GM21423 (cell line): ENCODE measurements around the gene CYP51A1.
"Not testable (repeated sequence)": the region's sequence is repeated elsewhere in the genome, so short reads cannot be mapped to it uniquely, and the experiment has no call there.

ENCODE experiments used
- ATAC-seq: cut with Tn5 transposase; IDR thresholded peaks from one replicate; pipeline ENCODE4 v1.9.1; 2021; ENCODE audit warnings: mild to moderate bottlenecking, moderate library complexity; ENCODE audit not compliant: unreplicated experiment

Gene CYP51A1

DNA sequence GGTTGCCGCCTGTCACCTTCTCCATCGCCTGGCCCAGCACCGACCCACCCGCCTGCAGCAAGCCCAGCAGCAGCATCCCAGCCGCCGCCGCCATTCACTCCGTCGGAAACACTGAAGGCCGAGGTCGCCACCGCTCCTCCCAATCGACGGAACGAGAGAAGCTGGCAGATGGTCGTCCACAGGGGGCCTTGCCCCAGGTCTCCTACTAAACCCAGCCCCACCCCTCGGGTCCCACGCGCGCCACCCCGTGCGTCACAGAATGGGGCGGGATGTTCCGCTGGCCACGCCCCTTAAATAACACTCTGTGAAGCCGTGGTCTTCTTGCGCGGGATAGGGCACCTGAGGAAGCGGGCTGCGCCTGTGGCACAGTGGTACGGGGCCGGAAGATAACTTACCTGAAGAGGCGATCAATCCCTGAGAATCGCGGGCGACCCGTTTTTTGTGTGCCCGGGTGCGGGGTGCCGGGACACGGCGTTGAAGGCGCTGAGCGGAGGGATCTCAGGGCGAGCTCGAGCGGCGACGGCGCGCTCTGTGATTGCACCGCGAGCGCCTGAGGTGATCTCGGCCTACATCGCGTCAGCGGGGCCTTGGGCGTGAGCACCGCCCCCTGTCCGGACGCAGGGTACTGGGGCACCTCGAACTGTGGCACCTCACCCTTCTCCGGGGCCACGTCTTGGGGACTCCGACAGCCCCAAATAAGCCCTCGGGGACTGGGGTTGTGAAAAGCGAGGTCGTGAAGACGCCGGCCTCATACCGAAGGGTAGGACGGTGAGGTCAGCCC is at the start of gene CYP51A1:
Gene CYP51A1 (minus strand): TSS at position 207 of the 781 bp plus-strand sequence. CDS start 113 bp downstream, at position 94.
- peak; percentile 89 for ATAC-seq

DNA sequence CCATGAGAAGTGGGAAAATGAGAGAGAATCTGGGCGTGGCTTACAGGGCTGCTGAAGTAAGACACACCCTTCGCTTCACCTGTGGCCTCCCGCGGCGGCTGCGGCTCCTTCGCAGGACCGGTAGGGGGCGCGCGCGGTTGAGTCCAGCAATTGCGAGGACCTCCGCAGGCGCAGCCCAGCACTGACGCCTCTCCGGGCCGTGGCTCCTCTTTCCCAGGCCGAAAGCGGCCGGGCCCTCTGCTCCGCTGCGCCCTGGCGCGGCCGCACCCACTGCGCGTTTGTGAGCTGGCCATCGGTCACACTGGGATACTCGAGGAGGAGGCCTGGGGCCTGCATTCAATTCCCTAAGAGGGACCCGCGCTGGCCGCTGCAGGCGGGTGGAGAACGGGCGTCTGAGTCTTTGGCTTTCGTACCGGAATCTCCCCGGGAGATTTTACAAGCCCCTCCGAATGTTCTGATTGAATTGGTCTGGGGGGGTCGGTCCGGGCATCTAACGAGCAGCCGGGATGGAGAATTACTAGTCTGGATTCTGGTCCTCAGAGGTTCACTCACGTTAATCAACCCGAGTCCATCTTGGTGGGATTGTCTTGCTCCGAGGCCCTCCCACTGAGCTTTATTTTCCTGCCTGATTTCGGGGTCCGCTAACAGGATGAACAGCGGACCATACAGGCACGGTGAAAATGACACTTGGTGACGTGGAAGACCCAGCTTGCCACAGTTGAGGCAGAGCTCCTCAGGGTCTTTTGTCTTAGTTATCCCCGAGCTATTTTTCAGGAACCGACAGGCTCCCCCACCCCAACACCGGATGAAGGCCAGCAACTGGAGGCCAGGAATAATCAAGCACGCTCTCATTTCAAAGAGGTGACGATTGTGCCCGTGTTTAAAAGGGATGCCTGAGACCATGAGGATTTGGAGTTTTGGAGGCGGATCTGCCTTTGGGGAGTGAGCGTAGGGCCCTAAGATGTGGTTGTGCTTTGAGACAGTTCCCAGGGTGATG is 44.9 kb upstream of the CYP51A1 start, which contains the start of gene LRRD1:
Gene LRRD1 (minus strand): TSS at position 215 of the 997 bp plus-strand sequence. CDS start 13,940 bp downstream, outside the sequence.
- peak; percentile 100 for ATAC-seq

DNA sequence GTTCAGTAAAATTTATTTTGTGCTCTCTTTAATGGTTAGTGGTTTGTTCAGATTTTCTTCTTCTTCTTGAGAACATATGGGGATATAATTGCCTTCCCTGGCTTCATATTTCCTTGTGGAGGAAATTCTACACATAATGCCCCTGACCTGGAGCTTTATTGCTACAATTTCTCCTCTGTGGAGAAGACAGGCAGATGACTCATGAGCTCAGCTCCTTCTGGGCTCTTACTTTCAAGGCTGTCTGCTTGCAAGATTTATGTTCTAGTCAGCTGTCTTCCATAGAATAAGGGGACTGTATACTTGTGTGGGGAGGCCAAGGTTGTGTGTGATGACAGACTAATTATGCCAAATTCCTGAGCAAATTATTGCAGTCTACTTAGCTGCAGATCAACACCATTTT is 43.1 kb upstream of the CYP51A1 start:
- no peak for ATAC-seq

DNA sequence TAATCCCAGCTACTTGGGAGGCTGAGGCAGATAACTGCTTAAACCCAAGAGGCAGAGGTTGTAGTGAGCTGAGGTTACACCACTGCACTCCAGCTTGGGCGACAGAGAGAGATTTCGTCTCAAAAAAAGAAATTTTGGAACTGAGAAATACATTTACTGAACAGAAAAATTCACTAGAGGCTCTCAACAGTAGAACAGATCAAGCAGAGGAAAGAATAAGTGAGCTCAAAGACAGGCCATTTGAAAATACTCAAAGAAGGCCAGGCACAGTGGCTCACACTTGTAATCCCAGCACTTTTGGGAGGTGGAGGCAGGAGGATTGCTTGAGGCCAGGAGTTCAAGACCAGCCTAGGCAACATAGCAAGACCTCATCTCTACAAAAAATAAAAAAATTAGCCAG is 35.3 kb upstream of the CYP51A1 start:
- not testable (repeated sequence) for ATAC-seq

DNA sequence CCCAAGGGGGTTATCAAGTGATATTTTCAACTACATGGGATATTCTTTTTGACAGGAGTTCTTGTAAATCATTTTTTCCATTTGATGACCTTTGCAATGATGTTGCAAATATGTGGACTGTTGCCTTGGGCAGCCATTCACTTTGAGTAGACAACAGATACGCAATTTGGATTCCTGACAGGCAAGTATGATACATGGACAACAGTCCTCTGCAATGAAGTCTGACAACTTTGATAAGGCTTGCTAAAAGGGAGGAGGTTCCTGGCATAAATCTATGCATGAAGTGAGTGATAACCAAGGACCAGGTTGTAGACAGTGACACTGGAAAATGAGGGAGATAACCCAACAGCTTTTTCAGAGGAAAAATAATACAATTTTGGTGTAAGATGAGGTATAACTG is 27.0 kb upstream of the CYP51A1 start:
- no peak for ATAC-seq

DNA sequence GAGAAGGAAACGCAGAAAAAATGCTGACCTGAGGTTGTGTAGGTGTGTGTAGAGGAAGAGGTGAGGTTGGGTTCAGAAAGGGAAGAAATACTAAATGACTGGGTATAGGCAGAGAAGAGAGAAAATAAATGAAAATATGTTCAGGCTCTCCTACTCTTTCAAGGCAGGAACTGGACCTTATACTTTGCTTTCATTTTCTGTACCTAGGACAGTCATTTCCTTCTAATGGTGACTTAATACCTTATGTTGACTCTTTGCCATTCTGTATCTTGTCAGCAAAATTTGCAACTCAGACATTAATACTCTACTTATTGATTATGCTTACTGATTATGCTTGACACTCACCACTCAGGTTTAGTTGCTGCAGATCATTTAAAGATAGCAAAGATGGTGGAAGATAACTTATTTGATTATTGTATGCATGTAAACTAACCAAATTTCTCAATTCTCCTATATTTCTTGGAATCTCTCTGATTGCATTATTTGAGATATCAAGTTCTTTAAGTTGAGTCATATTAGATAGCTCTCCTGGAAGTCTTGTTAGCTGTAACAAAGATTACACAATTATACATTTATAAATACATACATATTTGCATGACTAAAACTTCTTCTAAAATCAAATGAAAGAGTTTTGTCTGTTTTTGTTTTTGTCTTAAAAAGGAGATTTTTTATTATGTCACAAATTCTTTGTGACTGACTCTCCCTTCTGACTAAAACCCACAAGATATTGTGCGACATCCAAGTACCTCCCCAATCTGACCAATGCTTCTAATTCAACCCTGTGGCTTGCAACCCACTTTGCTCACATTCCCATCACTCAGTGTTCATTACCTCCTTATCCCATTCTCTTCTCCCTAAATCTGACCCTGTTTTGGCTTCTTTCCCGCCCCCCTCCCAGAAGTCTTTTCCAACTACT is 24.6 kb upstream of the CYP51A1 start:
- peak; percentile 84 for ATAC-seq

DNA sequence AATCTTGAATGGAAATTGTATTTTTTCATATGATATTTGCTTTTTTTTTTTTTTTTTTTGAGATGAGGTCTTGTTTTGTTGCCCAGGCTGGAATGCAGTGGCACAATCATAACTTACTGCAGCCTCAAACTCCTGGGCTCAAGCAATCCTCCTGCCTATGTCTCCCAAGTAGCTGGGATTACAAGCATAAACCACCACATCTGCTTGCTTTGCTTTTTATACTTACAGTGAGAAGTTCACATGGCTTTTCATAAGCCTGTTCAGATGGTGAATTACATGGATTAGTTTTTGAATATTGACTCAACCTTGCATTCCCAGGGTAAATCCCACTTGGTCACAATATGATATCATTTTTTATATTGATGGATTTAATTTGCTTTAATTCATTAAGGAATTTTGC is 22.7 kb upstream of the CYP51A1 start:
- no peak for ATAC-seq

DNA sequence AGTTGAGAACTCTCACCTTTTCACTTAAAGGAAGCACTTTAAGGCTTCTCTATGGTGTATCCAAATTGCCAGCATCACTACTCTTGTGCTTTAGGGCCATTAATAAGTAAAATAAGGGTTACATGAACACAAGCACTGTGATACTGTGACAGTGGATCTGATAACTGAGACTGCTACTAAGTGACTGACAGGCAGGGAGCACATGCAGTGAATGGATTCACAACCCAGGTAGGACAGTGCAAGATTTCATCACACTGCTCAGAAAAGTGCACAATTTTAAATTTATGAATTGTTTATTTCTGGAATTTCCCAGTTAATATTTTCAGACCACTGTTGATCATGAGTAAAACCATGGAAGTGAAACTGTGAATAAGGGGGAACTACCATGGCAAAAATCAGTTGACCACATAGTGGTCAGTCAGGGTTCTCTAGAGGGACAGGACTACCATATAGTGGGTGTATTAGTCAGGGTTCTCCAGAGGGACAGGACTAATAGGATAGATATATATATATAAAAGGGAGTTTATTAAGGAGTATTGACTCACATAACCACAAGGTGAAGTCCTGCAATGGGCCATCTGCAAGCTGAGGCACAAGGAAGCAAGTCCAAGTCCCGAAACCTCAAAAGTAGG is 20.9 kb upstream of the CYP51A1 start:
- no peak for ATAC-seq

DNA sequence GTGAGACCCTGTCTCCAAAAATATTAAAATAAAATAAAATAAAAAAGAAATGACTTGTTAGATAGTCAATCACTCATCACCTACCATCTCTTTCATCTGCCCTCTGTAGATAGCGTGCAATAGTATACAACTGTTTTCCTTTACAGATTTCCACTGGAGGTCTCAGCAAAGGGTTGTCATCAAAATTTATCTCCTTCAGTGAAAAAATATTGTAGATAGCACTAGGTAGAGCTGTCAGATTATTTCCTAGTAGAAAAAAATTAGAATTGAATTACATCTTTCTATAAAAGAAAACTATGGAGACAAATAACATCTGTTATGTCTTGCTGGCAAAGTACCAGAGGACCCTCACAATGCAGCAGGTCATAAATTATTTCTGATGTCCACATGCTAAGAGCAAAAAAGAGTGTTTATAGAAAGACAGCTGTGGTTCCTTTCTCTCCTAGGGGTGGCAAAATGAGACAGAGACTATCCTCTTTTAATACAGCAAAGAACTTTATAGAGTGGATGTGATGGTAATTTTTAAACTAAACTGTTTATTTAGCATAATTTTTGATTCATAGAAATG is 16.3 kb upstream of the CYP51A1 start:
- no peak for ATAC-seq

DNA sequence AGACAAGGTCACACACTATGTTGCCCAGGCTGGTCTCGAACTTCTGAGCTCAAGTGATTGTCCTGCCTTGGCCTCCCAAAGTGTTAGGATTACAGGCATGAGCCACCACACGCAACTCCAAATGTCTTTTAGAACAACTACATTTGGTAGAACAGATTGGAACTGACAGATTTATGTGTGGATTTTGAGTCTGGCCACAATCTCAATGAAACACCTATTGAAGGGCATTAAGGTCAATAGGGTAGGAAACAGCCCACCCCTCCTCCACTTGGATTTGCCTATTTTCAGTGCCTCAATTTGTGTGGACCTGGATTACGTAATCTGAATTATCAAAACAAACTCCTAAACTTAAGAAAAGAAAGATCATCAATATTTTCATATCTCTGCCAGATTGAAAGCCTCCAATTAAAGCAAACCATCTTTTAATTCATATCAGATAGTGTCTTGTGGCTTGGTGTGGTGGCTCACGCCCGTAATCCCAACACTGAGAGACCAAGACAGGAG is 15.5 kb upstream of the CYP51A1 start:
- ATAC-seq: no peak

DNA sequence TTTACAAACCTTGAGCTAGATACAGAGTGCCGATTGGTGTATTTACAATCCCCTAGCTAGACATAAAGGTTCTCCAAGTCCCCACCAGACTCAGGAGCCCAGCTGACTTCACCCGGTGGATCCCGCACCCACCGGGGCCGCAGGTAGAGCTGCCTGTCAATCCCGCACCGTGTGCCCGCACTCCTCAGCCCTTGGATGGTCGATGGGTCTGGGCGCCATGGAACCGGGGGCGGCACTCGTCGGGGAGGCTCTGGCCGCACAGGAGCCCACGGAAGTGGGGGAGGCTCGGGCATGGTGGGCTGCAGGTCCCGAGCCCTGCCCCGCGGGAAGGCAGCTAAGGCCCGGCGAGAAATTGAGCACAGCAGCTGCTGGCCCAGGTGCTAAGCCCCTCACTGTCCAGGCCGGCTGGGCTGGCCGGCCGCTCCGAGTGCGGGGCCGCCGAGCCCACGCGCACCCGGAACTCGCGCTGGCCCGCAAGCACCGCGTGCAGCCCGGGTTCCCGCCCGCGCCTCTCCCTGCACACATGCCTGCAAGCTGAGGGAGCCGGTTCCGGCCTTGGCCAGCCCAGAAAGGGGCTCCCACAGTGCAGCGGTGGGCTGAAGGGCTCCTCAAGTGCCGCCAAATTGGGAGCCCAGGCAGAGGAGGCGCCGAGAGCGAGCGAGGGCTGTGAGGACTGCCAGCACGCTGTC is 9.1 kb upstream of the CYP51A1 start:
- ATAC-seq: not testable (repeated sequence)

DNA sequence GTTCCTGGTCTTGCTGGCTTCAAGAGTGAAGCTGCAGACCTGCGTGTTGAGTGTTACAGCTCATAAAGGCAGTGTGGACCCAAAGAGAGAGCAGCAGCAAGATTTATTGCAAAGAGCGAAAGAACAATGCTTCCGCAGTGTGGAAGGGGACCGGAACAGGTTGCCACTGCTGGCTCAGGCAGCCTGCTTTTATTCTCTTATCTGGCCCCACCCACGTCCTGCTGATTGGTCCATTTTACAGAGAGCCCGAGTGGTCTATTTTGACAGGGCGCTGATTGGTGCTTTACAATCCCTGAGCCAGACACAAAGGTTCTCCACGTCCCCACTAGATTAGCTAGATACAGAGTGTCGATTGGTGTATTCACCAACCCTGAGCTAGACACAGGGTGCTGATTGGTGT is 8.5 kb upstream of the CYP51A1 start:
- ATAC-seq: not testable (repeated sequence)

DNA sequence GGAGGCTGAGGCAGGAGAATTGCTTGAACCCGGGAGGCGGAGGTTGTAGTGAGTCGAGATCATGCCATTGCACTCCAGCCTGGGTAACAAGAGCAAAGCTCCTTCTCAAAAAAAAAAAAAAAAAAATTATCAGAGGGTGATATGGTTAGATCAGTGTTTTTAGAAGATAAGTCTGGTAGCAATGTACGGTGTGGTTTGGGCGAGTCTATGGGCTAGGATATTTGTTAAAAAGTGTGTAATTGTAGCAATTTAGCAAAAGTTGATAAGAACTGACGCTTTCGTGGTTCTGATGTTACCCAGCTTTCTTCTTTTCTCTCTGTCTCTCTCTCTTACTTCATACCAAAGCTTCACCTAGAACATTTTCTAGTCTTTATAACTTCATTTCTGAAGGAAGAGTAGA is 6.9 kb upstream of the CYP51A1 start:
- no peak for ATAC-seq

DNA sequence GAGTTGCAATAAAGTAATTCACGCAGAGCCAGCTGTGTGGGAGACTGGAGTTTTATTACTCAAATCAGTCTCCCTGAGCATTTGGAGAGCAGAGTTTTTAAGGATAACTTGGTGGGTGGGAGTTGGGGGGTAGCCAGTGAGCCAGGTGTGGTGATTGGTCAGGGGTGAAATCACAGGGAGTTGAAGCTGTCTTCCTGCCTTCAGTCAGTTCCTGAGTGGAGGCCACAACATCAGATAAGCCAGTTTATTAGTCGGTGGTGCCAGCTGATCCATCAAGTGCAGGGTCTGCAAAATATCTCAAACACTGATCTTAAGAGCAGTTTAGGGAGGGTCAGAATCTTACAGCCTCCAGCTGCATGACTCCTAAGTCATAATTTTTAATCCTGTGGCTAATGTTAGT is 3.3 kb upstream of the CYP51A1 start:
- no peak for ATAC-seq

DNA sequence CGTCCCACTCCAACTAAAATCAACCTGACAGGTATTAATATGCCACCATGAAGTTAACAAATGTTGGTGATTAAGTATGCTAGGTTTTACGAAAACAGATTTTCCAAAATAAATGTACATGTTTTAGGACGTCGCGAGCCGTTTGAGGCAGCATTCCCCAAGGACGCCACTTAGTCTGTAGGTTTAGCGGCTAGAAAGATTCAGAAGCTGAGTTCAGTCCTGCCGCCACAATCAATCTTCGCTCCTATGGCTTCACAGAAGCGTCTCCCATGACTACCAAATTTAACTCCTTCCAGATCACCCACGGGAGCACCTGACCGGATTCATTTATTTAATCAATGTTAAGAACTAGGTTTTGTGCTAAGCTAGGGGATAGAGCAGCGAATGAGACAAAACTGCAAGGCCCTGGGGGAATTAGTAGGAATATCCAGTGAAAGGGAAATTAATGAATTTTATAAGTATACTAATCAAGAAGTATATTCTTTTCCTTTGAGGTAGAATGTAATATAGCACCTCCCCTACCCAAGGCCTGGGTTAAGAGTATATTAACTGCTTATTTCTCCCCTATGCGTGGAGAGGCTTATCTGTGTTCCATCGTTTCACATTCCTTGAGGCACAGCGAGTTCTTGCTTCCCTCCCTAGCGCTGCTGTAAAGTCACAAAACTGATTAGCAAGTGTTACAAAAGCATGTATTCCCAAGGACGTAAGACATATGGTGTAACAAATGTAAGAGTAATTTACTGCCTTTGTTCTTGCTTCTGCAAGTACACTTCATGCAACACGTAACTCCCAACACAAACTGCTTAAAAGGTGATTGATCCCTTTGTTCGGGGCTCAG is 994 bp upstream of the CYP51A1 start:
- ATAC-seq: no peak

DNA sequence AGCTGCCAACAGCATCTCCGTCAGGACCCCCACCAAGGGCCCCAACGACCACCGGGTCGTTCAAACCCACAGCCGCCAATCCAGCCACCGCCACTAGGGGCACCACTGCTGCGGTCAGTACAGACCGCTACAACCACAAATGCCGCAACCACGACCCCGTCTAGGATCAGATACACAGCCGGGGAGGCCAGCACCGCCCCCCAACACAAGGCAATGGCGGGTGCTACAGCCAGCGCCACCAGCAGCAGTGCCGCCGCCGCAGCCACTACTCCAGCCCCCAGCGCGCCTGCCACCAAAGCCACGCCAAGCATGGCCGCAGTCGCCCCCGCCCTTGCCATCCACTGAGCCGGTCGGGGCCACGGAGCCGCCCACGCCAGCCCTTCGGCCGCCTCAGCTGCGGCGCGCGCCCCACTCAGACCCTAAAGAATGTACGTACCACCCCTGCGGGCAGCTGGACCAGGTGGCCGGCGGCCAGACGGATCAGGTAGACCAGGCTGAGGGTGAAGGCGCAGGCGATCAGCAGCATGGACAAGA is 473 bp downstream of the CYP51A1 start:
- peak; percentile 30 for ATAC-seq

DNA sequence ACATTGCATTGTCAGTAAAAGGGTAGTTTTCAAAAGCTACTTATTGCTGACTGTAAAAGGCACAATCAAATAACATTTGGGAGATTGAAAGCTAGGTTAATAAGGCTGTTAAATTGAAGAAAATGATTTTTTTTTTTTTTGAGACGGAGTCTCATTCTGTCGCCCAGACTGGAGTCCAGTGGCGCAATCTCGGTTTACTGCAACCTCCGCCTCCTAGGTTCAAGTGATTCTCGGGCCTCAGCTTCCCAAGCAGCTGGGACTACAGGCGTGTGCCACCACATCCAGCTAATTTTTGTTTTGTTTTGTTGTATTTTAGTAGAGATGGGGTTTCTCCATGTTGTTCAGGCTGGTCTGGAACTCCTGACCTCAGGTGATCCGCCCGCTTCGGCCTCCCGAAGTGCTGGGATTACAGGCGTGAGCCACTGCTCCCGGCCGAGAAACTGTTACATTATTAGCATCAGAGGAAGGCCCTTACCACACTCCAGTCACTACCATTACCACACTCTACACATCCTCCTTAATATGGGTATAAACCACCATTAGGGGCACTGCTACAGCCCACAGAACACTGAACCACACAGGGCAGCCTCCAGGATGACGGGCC is 1.0 kb downstream of the CYP51A1 start:
- peak; percentile 14 for ATAC-seq
